HEK293 (cell line): ENCODE data around the gene PPP1R36.

Source experiments
- CTCF ChIA-PET: fragments of 350-600 bp; formaldehyde crosslinking; extraction: SDS; loops from one replicate; lab custom pipeline; 2021; ENCODE audit warnings: antibody characterized with exemption; lab: Yijun Ruan, JAX
- POLR2A ChIA-PET: fragments of 300-600 bp; formaldehyde crosslinking; extraction: SDS; loops from one replicate; lab custom pipeline; 2020; ENCODE audit warnings: antibody characterized with exemption, inconsistent platforms; lab: Yijun Ruan, JAX
- H3K27ac ChIP-seq: fragments of 200-500 bp; sonication (Bioruptor generic); 2 replicates; pipeline ENCODE4 v1.5.1; 2014; ENCODE audit warnings: low read depth, low read length, control low read depth, inconsistent platforms; ENCODE audit errors: extremely low read depth
- H3K36me3 ChIP-seq, 2 experiments: fragments of 200-500 bp in 1 of 2; sonication (Bioruptor generic) in 1 of 2; 1 replicate in 1 of 2; 2 replicates in 1 of 2; pipeline ENCODE4 v1.5.1; 2014 to 2017; ENCODE audit warnings: inconsistent platforms in 2 of 2, low read length in 2 of 2; ENCODE audit not compliant: control insufficient read depth in 2 of 2, insufficient read depth in 1 of 2
- H3K4me1 ChIP-seq: fragments of 200-500 bp; sonication (Bioruptor generic); 2 replicates; pipeline ENCODE4 v1.5.1; 2014; ENCODE audit warnings: mild to moderate bottlenecking, low read length, inconsistent platforms; ENCODE audit not compliant: control insufficient read depth, insufficient read depth
- H3K4me3 ChIP-seq: 2 replicates; pipeline ENCODE4 v1.5.1; 2011; ENCODE audit warnings: low read depth, mild to moderate bottlenecking, control low read depth, low read length, moderate library complexity
- H3K9me3 ChIP-seq: fragments of 200-500 bp; sonication (Bioruptor generic); 2 replicates; pipeline ENCODE4 v1.5.1; 2014; ENCODE audit warnings: low read depth, low read length, inconsistent platforms; ENCODE audit not compliant: control insufficient read depth, insufficient read depth
- BCL11A ChIP-seq: fragments of 450-650 bp; formaldehyde crosslinking; IDR thresholded peaks from 2 replicates; pipeline ENCODE4 v1.5.1; 2016; ENCODE audit warnings: low read depth, missing biosample characterization, missing genetic modification characterization
- EGR2 ChIP-seq: fragments of 450-650 bp; formaldehyde crosslinking; IDR thresholded peaks from 2 replicates; pipeline ENCODE4 v1.5.1; 2016; ENCODE audit warnings: low read depth, missing biosample characterization, missing genetic modification characterization
- FEZF1 ChIP-seq: fragments of 450-650 bp; formaldehyde crosslinking; IDR thresholded peaks from 2 replicates; pipeline ENCODE4 v1.5.1; 2016; ENCODE audit warnings: missing biosample characterization, missing genetic modification characterization
- HOXC10 ChIP-seq: sonication (generic); formaldehyde crosslinking; IDR thresholded peaks from 2 replicates; pipeline ENCODE4 v1.8.1; 2023; ENCODE audit warnings: mild to moderate bottlenecking, missing genetic modification reagents
- MZF1 ChIP-seq: fragments of 450-650 bp; formaldehyde crosslinking; IDR thresholded peaks from 2 replicates; pipeline ENCODE4 v1.5.1; 2017; ENCODE audit warnings: missing biosample characterization, missing genetic modification characterization, borderline replicate concordance
- SCRT1 ChIP-seq: fragments of 450-650 bp; formaldehyde crosslinking; IDR thresholded peaks from 2 replicates; pipeline ENCODE4 v1.5.1; 2016; ENCODE audit warnings: missing biosample characterization, missing genetic modification characterization, borderline replicate concordance
- ZEB2 ChIP-seq: fragments of 450-650 bp; formaldehyde crosslinking; IDR thresholded peaks from 2 replicates; pipeline ENCODE4 v1.5.1; 2016; ENCODE audit warnings: missing biosample characterization, missing genetic modification characterization
- ZFHX2 ChIP-seq: fragments of 450-650 bp; formaldehyde crosslinking; conservative IDR thresholded peaks from 2 replicates; pipeline ENCODE4 v1.5.1; 2016; ENCODE audit warnings: missing biosample characterization, missing genetic modification characterization
- ZNF140 ChIP-seq: fragments of 450-650 bp; formaldehyde crosslinking; IDR thresholded peaks from 2 replicates; pipeline ENCODE4 v1.5.1; 2016; ENCODE audit warnings: missing biosample characterization, missing genetic modification characterization
- ZNF248 ChIP-seq: fragments of 450-650 bp; formaldehyde crosslinking; IDR thresholded peaks from 2 replicates; pipeline ENCODE4 v1.5.1; 2017; ENCODE audit warnings: missing biosample characterization, missing genetic modification characterization
- ZNF266 ChIP-seq: fragments of 450-650 bp; formaldehyde crosslinking; IDR thresholded peaks from 2 replicates; pipeline ENCODE4 v1.5.1; 2016; ENCODE audit warnings: missing biosample characterization, missing genetic modification characterization, low read depth
- ZNF37A ChIP-seq: fragments of 450-650 bp; IDR thresholded peaks from 2 replicates; pipeline ENCODE4 v1.5.1; 2018; ENCODE audit warnings: missing biosample characterization, missing genetic modification characterization
- ZNF701 ChIP-seq: fragments of 450-650 bp; formaldehyde crosslinking; IDR thresholded peaks from 2 replicates; pipeline ENCODE4 v1.5.1; 2016; ENCODE audit warnings: missing biosample characterization, missing genetic modification characterization
- ZSCAN23 ChIP-seq: fragments of 450-650 bp; formaldehyde crosslinking; IDR thresholded peaks from 2 replicates; pipeline ENCODE4 v1.5.1; 2016; ENCODE audit warnings: missing biosample characterization, missing genetic modification characterization
- TF ChIP-seq, protein P1 (sequence below): fragments of 450-650 bp; formaldehyde crosslinking; IDR thresholded peaks from 2 replicates; pipeline ENCODE4 v1.5.1; 2017; ENCODE audit warnings: missing biosample characterization, missing genetic modification characterization
- TF ChIP-seq, protein P2 (sequence below): fragments of 450-650 bp; formaldehyde crosslinking; IDR thresholded peaks from 2 replicates; pipeline ENCODE4 v1.5.1; 2017; ENCODE audit warnings: missing biosample characterization, missing genetic modification characterization
- TF ChIP-seq, protein P3 (sequence below): fragments of 450-650 bp; formaldehyde crosslinking; IDR thresholded peaks from 2 replicates; pipeline ENCODE4 v1.5.1; 2016; ENCODE audit warnings: missing biosample characterization, missing genetic modification characterization
- TF ChIP-seq, protein P4 (sequence below): fragments of 450-650 bp; formaldehyde crosslinking; optimal IDR thresholded peaks from 2 replicates; pipeline ENCODE3; 2016; ENCODE audit warnings: missing biosample characterization, mild to moderate bottlenecking, missing genetic modification characterization
- TF ChIP-seq, protein P5 (sequence below): fragments of 450-650 bp; formaldehyde crosslinking; IDR thresholded peaks from 2 replicates; pipeline ENCODE4 v1.5.1; 2016; ENCODE audit warnings: missing biosample characterization, missing genetic modification characterization
- TF ChIP-seq, protein P6 (sequence below): IDR thresholded peaks from 2 replicates; pipeline ENCODE4 v1.6.1; 2011; ENCODE audit warnings: mild to moderate bottlenecking, low read depth, low read length, borderline replicate concordance
- TF ChIP-seq, protein P7 (sequence below): fragments of 450-650 bp; formaldehyde crosslinking; IDR thresholded peaks from 2 replicates; pipeline ENCODE4 v1.5.1; 2016; ENCODE audit warnings: missing biosample characterization, missing genetic modification characterization
- TF ChIP-seq, protein P8 (sequence below): fragments of 450-650 bp; formaldehyde crosslinking; IDR thresholded peaks from 2 replicates; pipeline ENCODE4 v1.5.1; 2017; ENCODE audit warnings: missing biosample characterization, missing genetic modification characterization

The PPP1R36 gene

DNA sequence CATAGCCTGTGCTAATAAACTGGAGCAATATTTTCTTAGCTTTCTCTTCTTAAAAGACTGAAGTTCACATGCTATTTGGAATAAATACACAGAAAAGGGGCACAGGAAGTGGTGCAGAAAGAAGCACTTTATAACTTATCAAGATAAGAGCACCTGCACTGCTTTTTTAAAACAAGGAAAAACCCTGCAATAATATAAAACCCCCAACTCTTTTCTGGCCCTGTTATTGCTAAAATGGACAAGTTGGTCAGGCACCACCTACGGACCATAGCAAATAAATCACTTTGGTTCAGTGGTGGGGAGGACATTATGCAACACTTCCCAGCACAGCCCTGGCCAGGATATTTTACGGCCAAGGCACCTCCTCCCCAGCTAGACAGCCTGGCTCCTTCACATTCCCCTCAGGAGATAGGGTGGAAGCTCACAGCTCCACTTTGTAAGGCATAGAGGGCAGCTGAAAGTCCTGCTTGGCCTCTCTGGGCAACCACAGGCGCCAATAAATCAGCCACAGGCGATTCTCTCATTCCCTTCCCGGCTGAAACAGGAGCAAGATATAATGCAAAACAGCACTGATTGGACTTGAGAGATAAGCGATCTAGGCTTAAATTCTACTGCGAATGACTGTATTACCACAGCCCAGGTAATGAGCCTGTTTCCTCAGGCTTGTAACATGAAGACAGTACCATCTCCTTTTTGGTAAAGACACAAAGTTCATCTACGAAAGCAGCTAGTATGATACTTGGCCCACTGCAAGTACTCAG lies 48.2 kb upstream of the PPP1R36 start (continued):
- TF ChIP-seq, protein P1, sequence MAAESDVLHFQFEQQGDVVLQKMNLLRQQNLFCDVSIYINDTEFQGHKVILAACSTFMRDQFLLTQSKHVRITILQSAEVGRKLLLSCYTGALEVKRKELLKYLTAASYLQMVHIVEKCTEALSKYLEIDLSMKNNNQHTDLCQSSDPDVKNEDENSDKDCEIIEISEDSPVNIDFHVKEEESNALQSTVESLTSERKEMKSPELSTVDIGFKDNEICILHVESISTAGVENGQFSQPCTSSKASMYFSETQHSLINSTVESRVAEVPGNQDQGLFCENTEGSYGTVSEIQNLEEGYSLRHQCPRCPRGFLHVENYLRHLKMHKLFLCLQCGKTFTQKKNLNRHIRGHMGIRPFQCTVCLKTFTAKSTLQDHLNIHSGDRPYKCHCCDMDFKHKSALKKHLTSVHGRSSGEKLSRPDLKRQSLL = no peak
- TF ChIP-seq SCRT1 (tag by site-specific recombination) (no peak), BCL11A (tag by site-specific recombination) (no peak), ZNF266 (tag by site-specific recombination) (no peak), ZEB2 (tag by site-specific recombination) (0 out of 2 replicates have a peak, but pooled peaks have one; percentile 15), ZSCAN23 (tag by site-specific recombination) (no peak), EGR2 (tag by site-specific recombination) (no peak), HOXC10 (CRISPR knock-in tag) (no peak), FEZF1 (tag by site-specific recombination) (no peak)
- TF ChIP-seq, protein P2, sequence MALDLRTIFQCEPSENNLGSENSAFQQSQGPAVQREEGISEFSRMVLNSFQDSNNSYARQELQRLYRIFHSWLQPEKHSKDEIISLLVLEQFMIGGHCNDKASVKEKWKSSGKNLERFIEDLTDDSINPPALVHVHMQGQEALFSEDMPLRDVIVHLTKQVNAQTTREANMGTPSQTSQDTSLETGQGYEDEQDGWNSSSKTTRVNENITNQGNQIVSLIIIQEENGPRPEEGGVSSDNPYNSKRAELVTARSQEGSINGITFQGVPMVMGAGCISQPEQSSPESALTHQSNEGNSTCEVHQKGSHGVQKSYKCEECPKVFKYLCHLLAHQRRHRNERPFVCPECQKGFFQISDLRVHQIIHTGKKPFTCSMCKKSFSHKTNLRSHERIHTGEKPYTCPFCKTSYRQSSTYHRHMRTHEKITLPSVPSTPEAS = no peak
- TF ChIP-seq, protein P3, sequence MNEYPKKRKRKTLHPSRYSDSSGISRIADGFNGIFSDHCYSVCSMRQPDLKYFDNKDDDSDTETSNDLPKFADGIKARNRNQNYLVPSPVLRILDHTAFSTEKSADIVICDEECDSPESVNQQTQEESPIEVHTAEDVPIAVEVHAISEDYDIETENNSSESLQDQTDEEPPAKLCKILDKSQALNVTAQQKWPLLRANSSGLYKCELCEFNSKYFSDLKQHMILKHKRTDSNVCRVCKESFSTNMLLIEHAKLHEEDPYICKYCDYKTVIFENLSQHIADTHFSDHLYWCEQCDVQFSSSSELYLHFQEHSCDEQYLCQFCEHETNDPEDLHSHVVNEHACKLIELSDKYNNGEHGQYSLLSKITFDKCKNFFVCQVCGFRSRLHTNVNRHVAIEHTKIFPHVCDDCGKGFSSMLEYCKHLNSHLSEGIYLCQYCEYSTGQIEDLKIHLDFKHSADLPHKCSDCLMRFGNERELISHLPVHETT (tag by site-specific recombination) = no peak
- TF ChIP-seq, protein P4, sequence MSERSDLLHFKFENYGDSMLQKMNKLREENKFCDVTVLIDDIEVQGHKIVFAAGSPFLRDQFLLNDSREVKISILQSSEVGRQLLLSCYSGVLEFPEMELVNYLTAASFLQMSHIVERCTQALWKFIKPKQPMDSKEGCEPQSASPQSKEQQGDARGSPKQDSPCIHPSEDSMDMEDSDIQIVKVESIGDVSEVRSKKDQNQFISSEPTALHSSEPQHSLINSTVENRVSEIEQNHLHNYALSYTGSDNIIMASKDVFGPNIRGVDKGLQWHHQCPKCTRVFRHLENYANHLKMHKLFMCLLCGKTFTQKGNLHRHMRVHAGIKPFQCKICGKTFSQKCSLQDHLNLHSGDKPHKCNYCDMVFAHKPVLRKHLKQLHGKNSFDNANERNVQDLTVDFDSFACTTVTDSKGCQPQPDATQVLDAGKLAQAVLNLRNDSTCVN = no peak
- TF ChIP-seq, protein P5, sequence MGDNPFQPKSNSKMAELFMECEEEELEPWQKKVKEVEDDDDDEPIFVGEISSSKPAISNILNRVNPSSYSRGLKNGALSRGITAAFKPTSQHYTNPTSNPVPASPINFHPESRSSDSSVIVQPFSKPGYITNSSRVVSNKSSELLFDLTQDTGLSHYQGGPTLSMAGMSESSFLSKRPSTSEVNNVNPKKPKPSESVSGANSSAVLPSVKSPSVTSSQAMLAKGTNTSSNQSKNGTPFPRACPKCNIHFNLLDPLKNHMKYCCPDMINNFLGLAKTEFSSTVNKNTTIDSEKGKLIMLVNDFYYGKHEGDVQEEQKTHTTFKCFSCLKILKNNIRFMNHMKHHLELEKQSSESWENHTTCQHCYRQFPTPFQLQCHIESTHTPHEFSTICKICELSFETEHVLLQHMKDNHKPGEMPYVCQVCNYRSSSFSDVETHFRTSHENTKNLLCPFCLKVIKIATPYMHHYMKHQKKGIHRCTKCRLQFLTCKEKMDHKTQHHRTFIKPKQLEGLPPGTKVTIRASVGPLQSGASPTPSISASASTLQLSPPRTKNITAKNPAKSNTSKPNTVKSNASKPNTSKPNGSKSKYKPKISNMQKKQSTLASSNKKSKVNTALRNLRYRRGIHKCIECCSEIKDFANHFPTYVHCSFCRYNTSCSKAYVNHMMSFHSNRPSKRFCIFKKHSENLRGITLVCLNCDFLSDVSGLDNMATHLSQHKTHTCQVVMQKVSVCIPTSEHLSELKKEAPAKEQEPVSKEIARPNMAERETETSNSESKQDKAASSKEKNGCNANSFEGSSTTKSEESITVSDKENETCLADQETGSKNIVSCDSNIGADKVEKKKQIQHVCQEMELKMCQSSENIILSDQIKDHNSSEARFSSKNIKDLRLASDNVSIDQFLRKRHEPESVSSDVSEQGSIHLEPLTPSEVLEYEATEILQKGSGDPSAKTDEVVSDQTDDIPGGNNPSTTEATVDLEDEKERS (tag by site-specific recombination) = no peak

DNA sequence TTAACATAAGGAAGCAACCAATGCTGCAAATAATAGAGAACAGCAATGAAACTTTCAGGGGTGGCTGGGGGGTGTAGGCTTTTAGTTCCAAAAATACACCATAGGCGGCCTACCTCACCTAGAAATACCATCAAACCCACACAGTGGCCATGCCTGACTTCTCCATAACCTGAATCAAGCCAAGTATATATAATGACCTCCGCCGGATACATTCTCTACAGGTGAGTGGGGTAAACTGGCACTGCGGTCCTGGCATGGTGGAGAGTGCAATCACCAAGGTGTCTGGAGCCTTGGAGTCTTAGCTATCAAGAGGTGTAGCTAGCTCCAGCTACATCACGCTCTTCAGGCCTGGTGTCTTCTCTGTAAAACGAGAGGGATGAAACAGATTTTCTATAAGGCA lies 47.3 kb upstream of the PPP1R36 start:
- POLR2A ChIA-PET = interaction anchor here (1.3 to 5.2 kb wide), 6 partner anchors 9 to 164 kb away, joined by 3 to 54 read pairs (median 4); partner anchors contain the start of gene HSPA2
- TF ChIP-seq ZNF37A (tag by site-specific recombination) (no peak), ZNF248 (tag by site-specific recombination) (no peak), ZNF701 (no peak), ZNF140 (tag by site-specific recombination) (no peak), MZF1 (tag by site-specific recombination) (no peak), EGR2 (tag by site-specific recombination) (no peak), ZFHX2 (tag by site-specific recombination) (no peak)
- TF ChIP-seq, protein P6, sequence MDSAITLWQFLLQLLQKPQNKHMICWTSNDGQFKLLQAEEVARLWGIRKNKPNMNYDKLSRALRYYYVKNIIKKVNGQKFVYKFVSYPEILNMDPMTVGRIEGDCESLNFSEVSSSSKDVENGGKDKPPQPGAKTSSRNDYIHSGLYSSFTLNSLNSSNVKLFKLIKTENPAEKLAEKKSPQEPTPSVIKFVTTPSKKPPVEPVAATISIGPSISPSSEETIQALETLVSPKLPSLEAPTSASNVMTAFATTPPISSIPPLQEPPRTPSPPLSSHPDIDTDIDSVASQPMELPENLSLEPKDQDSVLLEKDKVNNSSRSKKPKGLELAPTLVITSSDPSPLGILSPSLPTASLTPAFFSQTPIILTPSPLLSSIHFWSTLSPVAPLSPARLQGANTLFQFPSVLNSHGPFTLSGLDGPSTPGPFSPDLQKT = no peak
- TF ChIP-seq, protein P7, sequence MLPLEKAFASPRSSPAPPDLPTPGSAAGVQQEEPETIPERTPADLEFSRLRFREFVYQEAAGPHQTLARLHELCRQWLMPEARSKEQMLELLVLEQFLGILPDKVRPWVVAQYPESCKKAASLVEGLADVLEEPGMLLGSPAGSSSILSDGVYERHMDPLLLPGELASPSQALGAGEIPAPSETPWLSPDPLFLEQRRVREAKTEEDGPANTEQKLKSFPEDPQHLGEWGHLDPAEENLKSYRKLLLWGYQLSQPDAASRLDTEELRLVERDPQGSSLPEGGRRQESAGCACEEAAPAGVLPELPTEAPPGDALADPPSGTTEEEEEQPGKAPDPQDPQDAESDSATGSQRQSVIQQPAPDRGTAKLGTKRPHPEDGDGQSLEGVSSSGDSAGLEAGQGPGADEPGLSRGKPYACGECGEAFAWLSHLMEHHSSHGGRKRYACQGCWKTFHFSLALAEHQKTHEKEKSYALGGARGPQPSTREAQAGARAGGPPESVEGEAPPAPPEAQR (tag by site-specific recombination) = no peak
- TF ChIP-seq, protein P8, sequence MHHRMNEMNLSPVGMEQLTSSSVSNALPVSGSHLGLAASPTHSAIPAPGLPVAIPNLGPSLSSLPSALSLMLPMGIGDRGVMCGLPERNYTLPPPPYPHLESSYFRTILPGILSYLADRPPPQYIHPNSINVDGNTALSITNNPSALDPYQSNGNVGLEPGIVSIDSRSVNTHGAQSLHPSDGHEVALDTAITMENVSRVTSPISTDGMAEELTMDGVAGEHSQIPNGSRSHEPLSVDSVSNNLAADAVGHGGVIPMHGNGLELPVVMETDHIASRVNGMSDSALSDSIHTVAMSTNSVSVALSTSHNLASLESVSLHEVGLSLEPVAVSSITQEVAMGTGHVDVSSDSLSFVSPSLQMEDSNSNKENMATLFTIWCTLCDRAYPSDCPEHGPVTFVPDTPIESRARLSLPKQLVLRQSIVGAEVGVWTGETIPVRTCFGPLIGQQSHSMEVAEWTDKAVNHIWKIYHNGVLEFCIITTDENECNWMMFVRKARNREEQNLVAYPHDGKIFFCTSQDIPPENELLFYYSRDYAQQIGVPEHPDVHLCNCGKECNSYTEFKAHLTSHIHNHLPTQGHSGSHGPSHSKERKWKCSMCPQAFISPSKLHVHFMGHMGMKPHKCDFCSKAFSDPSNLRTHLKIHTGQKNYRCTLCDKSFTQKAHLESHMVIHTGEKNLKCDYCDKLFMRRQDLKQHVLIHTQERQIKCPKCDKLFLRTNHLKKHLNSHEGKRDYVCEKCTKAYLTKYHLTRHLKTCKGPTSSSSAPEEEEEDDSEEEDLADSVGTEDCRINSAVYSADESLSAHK (tag by site-specific recombination) = no peak

More for the DNA sequence above, 47.3 kb upstream of the PPP1R36 start:
- CTCF ChIA-PET = interaction anchor here (1.0 kb wide), 3 partner anchors 30 to 134 kb away, joined by 3 to 4 read pairs (median 3); no protein-coding TSS in a partner anchor
- Histone ChIP-seq H3K36me3 (peaks cover 7 to 11% of the 10 kb centered on the region in 2 experiments; a peak in 2 of 3 replicates), H3K27ac (peak overlapping the region; percentile 99), H3K4me1 (peaks cover 20% of the 10 kb centered on the region), H3K9me3 (no peaks in the 10 kb centered on the region), H3K4me3 (peak overlapping the region; percentile 62)
